Stimulated activated CD8-positive, alpha-beta memory T cell treated with anti-CD3 and anti-CD28 coated beads, Interleukin-2, amount 100 ng/mL, for 48 hours (primary cell): ENCODE measurements around the gene SH2D1B.

Source experiments
- DNase-seq, 2 donors: peaks; one replicate each; pipeline ENCODE4 v3.0.0-alpha.2; 2020; ENCODE audit warnings: low read depth in 2 of 2

SH2D1B gene

DNA sequence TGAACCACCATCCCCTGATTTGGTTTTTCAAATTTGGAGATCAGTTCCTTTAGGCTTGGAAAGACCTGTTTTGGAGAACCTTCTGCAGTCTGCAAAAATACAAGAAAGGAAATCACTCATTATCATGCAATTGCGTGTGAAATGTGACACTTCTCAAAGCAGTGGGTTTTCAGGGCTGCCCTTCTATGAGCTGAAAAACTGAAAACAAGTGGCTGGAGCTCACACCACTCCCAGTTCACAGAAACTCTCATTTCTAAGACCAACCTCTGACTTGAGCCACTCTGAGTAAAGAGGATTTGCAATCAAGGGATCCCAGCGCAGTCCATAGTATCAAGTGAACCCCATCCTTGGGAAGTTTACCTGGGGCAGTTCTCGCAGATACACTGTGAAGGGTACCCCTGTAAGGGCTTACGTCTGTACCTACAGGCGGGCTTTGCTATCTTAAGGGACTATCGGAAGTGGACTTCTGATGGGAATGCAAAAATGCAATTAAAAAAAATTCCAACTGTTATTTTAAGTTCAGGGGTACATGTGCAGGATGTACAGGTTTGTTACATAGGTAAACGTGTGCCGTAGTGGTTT, 12.8 kb downstream of the SH2D1B start:
- DNase-seq, result no peak

DNA sequence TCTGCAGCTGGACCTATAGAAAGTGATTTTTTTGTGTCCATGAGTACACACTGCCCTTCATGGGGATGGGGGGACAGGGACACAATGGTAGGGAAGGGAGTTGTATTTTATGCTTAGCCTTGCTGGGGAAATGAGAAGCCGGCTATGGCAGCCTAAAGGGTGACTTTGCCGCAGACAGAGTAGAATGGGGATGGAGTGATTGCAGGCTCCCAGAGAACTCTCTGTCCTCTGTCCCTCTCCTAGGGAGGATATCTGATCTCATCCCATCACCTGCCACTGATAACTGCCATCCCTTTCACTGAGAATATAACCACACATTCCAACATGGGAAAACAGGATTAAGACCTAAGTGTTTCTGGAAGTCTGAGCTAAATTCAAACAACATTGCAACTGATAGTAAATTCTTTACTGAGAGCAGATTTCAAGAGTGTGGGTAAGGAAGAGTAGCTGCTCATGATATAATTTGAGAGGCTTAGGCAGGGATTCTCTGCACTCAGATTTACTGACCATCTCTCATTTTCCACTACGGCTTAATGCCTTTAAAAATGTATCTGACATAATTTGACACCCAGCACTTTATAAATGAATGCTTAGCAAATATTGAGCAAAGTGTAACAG, 13.9 kb downstream of the SH2D1B start:
- no peak for DNase-seq

DNA sequence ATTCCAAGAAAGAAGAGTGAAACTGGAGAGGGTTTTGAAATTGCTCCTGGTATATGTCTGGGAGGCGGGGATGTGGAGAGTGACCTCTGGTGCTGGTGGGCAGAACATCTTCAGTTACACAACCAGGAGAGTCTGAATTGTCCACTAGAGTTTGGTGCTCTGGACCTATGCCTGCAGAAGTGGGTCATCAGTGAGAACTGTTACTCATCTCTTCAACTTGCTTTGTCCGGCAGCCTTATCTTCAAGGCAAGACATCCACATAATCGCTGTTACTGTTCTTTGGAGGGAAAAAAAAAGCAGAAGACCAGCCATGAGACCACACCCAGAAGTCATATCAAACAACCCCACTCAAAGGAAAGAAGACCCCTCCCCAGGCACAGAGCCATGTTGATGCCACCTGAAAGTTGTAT, 14.9 kb downstream of the SH2D1B start:
- no peak for DNase-seq

DNA sequence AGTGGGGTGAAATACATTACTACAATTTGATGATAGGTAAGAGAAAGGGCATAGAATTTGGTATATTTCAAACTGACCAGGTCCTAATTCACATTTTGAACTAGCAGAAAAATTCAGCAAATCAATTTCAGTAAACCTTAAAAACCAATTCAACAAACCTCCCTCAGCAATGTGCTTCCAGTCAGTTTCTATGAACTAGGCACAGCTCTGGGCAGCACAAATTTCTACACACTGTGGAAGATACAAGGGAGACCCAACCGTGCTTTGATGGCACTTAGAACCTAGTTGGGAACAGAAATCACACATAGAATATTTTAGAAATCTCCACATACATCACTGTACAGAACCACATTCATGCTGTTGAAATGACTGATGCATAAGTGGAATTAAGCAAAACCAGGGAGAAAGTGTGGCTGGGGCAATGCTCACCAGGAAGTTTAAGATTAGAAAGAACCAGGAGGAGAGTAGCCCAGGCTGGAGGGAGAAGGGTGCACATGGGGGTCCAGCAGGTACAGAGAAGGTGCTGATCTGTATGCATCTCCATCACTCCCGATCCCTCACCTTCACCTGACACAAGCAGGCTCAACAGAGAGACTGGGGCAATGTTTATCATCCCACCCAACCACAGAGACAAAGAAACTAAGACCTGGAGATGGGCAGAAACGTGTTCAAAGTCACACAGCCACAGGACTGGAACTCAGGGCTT, 15.6 kb downstream of the SH2D1B start:
- DNase-seq, result no peak

DNA sequence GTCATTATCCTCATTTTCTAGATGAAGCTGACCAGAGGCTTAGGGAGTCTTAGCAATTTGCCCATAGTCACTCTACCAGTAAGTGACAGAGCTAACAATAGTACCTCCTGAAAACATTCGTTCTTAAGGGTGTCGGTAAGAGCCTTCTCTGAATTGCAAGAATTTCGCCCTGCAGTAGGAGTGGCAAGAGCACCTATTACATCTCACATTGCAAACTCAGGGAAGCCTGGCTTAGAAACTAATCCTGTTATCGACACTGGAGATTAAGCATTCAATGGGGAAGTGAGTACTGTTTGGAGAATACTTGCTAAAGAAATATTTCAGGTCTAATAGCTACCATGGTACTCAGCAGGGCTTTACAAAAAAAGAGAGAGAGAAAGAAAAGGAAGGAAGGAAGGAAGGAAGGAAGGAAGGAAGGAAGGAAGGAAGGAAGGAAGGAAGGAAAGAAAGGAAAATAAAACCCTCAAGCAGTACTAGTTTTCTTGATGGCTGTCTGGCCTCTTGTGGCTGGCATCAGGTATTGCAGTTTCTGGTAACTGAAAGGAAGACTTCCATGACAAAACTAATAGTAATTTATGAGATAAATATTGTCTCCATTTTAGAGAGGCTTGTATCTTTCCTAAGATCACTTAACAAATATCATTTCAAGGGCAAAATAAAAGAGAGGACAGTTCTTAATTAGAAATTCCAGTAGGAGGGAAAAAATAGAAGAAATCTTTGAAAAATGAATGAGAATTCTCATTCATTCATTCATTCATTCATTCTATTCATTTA, 20.0 kb downstream of the SH2D1B start:
- DNase-seq, result no peak

DNA sequence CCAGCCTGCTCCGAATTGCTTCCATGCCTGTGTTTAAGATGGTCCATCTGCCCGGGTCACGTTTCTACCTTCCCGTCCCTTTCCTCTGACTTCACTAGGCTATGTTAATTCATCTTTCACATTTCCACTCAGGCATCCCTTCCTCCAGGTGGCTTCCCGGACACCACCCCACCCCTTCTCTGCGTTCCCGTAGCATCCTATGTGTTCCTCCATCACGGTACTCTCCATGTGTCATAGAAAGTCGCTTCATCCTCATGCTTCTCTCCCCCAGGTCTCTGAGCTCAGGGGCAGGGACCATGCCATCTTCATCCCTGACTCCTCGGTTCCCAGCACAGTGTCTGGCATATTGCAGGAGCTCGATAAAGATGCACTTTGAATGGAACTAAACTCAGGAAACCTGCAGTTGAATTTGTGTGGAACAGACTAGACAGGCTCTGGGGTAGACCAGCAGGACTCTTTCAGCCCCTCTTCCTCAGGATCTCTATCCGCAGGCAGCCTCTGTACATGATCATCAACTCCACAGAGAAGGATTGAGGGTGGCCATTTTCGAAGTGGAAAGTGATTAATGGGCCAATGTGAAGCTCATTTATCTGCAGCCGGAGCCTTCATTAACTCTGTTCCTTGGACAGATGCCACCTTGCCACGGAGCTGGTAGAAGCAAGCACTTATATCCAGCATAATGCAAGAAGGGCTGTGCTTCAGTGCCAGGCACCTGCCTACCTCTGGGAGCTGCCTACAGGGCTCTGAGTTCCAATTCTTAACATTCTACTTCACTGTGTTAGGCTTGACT, 21.3 kb downstream of the SH2D1B start:
- DNase-seq, result no peak

DNA sequence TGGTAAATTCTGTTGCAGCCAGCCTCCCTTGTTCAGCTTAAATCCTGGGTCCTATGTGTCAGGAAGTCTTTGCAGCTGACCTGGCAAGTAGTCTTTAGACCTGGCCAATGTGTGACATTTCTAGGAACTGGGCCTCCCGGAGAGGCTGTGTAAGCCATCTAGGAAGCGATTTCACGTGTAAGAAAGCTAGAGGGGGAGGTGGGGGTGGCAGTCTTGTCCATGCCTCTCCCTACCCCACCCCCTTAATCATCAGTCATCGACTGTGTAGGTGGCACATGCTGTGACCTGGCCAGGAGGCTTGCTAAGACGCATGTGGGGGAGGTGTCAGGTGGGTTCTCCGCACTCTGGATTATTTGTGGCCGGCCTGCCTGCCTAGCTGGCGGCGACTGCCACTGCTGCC, 22.0 kb downstream of the SH2D1B start:
- DNase-seq, result no peak

DNA sequence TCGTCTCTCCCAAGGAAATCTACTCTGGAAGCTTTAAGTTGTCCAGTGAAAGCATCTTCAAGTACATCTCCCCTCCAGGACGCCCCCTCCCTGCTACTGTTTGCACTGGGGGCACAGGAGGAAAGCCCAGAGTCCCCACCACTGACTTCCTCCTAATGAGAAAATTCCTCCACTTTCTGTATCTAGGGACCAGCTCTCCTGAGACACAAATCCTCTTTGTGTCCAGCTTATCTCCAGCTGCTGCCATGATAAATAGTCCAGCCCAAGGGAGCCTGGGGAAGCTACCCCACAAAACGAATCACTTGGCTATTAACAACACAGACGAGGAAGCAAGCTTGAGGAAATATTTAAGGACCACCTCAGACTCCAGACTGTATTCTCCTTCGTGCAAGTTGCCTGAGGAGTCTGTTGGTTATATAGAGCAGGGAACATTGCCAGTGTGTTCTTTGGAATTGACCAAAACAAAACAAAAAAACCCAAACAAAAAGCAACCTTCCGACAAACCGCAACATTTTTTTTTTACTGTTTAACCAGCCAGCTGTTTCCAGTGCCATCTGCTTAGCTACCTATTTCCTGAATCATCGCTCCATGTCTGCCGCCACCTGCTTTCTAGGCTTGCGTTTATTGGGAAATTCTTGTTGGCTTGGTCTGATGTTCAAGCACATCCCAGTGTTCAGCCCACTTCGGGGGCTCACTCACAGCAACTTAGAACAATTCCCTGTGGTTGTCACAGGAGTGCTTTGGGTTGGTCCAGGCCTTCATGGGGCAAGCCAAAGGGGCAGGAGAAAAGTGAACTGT, 22.7 kb downstream of the SH2D1B start:
- no peak for DNase-seq

DNA sequence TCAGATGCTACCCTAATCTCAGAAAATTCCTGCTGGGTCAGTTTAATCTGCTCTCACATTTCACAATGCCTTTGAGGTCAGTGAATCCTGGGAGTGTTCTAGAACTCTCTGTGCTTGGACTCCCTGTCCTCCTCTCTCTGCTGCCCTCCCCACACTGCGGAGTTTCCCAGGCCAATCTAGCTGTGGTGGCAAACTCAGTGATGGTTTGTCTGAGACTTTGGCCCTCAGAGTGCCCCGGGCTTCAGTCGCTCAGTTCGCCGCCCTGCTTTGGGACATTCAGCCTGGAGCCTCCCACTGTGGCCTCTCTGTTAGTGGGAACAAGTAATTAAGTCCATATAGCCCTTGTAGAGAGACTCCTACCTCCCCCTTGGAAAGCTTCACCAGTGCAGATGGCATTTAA, 23.3 kb downstream of the SH2D1B start:
- no peak for DNase-seq

DNA sequence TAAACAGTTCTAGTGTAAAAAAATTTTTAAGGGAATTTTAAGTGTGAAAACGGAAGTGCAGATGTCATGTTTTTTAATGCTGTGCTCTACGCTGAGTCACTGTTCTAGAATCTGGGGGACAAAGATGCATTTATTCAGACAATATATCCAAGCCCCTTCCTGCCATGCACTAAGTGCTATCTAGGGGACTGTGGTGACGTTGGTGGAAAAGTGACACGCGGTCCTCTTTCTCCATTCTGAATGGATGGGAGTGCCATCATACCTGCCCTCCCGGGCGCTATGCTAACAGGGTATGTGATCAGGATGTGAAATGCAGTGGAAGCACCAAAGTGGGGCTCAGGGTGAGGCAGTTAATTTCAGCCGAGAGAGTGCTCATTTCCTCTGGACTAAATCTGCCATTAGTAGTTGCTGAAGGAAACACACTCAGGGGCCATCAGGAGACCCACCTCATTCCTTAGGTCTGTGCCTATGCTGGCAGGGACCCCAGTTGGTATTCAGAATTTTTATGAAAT, 23.8 kb downstream of the SH2D1B start:
- no peak for DNase-seq

DNA sequence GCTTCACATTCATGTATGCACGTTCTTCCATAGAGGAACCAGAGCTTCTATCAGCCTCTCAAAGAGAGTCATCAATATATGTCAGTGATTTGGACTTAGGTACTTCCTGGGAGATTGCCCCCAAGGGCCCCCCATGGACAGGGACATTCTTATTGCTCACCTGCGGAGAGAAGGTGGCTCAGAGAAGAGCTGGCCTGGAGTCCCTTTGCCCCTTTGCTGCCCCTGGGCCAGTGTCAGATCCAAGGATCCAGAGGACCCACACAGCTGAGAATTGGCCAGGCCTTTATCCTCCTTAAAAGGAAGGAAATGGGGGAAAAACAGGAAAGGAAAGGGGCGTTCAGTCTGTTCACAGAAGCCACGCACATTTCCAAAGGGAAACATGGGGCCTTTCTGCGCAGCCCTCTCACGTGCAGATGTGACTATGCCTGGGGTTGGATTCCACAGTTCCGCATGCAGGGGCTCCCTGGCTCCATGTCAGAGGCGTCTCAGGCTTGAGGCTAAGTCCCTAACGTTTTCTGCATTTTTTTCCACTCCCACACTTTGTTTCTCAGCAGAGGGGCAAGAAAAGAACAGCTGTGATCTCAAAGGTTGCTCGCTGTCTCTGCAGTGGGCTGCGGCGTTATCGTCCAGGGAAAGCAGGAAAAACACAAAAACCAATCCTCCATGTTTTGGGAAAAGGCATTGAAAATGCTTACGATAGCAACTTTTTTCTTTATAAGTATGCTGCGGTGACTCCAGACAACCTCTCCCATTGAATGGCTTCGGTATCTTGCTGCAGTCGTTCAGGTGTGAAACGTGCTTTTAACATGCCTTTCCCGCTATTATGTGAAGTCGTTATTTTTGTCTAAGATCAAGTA, 24.5 kb downstream of the SH2D1B start:
- DNase-seq, result no peak

DNA sequence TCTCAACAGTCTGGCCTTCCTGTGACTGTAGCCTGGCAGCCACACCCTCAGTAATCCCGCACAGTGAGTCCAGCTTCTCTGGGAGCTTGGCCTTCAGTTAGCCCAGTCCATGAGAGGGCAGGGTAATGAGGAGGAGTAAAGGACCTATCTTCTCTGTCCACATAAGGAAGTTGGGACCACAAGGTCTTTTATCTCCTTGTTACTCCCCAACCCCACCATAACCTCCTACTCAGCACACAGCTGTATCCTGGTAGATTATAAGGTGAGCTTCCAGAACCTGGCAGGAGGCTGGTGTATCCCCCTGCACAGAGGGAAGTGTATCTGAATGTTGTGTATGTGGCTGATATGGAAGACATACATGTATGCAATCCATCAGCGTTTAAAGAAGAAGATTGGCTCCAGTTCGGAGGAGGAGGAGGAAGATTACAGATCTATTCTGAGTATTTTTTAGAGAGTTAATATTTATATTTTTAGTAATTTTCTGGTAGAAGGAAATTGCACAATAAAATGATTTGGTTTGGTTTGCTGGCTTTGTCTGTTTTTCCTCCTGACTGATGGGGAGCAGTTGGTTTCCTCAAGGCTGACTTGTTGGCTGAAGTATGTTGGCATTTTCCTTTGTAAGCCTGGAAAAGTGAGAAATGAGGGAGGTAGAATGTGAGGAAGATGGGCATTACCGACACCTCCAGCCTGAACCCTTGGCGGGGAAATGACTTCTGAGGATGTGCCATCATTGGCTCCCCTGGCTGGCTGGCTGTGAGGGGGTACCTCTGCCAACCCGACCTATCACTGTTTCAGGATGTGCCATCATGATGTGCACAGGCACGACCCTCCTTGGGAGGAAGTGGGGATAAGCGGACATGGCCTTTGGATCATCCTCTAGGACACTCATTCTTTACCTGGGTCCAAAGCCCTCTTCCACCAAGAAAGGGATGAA, 25.4 kb downstream of the SH2D1B start:
- no peak for DNase-seq

DNA sequence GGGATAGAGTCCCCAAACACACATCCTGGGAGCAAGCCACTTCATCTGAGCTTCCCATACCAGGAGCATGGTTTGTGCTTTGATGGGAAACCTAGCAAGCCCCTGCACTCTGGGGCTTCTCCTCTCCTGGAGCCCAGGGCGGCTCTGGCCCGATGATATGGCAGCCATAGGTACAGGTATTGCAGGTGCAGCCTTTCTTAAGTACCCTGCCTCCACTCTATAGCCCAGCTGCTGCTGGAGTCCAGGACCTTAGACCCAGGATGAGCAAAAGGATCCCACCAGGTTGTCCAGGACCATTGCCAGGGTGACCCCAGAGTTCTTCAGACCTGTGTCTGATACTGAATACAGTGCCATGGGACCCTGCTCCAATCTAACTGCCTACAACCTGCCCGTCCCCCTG, 26.2 kb downstream of the SH2D1B start:
- DNase-seq, result no peak

DNA sequence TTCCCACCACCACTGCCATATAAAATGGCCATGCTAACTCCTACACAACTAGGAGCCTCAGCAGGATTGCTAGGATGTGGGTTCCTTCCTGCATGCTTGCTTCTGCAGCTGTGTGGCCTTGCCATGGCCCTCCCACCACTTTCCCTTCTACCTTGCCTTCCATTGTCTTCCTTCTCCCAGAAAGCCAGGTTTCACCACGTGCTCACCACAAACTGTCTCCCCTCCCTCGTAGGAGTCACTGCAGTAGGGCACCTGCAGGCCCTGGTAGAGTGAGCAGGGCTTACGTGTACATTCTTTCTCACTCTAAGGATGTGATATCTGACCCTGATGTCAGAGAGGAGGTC, 26.7 kb downstream of the SH2D1B start:
- DNase-seq, result no peak

DNA sequence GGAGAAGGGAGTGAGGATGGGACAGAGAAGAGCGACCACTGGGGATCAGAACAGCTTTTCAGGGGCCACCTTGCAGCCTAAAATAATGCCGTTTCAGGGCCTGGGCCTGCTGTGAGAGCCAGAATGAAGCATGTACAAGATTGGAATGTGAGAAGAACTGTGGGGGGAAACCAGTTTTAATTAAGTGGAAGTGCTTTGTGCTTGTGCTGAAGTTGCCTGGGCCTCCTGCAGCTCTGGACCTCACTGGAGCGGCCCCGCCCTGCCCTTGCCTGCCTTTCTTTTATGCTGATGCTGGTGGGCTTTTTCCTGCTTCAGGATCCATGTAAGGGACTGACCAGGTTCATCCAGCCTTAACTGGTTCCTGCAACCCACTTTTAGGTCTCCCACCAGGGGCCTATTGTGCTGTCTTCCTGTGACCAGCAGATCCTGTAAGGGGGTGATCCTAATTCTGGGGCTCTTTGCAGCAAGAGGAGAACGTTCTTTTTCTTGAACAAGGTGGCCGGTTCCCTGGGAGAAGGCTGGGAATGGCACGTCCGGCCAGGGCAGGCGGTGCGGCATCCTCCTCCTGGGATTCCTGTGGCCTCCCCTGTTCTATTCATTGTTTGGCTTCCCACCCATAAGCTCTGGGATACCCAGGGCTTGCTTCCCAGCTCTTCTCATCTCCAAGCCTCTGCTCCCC, 27.2 kb downstream of the SH2D1B start:
- DNase-seq, result no peak

DNA sequence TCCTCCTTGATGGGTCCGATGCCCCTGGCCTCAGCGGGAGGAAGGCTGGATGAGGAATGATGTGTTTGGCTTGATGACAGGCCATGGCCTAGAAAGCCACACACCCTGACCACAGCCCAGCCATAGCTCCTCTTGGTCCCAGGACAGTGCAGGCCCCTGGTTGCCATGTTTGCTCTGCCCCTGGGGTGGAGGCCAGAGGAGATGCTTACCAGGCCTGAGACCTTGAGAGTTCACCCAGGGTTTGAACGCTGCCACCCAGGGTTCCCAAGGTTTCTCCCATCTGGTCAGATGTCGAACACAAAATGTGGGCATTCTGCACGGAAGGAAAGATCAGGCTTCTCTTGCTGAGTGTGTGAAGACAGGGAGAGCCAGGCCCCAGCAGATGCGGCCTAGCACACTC, 27.8 kb downstream of the SH2D1B start:
- no peak for DNase-seq

DNA sequence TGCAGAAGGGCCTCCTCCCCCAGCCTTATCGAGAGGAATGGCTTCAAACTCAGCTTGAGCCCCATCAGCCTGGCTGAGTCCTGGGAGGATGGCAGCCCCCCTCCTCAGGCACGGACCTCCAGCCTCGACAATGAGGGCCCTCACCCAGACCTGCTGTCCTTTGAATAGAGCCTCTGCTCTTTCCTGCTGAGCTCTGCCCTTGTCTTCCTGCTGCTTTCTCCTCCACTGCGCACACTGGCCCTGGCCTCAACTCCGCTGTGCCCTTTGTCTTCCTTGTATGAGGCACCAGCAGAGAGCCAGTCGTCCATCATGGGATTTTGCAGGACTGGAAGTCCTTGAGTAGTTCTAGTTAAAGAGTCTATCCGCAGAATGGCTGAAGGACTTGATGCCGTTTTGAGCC, 28.4 kb downstream of the SH2D1B start:
- DNase-seq, result no peak

DNA sequence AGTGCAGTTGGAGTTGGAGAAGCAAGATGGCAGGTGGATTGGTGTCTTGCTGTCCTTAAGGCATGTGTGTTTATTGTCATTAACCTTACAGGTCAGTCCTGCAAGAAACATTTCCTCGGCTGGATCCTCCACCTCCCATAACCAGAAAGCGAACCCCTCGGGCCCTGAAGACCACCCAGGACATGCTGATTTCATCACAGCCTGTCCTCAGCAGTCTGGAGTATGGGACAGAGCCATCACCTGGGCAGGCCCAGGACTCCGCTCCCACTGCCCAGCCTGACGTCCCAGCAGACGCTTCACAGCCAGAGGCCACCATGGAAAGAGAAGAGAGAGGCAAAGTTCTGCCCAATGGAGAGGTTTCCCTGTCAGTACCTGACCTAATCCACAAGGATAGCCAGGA, 28.8 kb downstream of the SH2D1B start:
- no peak for DNase-seq
